CD4-positive, alpha-beta T cell (primary cell): ENCODE results near the gene SLC1A4. TPM values are rescaled to one million over a fixed set of nuclear protein-coding genes. Genes with fewer than 3 reads are reported as not detected.

Experiments
- ATAC-seq: fragments of 200-7000 bp; cut with Tn5 transposase; one replicate; pipeline ENCODE4 v1.10.0; 2022; ENCODE audit warnings: mild to moderate bottlenecking; ENCODE audit not compliant: poor library complexity
- CTCF ChIA-PET: fragments of 350-600 bp; sonication (Branson Sonifier 250); formaldehyde crosslinking; loops from one replicate; lab custom pipeline; 2021; ENCODE audit warnings: antibody characterized with exemption, inconsistent platforms; lab: Charles Lee
- POLR2A ChIA-PET: fragments of 350-600 bp; sonication (Branson Sonifier 250); formaldehyde crosslinking; loops from one replicate; lab custom pipeline; 2021; ENCODE audit warnings: antibody characterized with exemption, inconsistent platforms; lab: Charles Lee
- DNase-seq, 14 experiments: peaks; one replicate each; pipeline ENCODE4 v3.0.0-alpha.2; 2013 to 2020; ENCODE audit warnings: mixed read lengths in 2 of 14
- H3K27ac ChIP-seq, 2 donors: one replicate each; pipeline versions ENCODE4 v1.5.1 to v1.7.0; 2013; ENCODE audit warnings: low read length in 2 of 2, low read depth in 1 of 2, mild to moderate bottlenecking in 1 of 2
- H3K27me3 ChIP-seq, 2 experiments: 1 replicate in 1 of 2; 2 replicates in 1 of 2; pipeline versions ENCODE4 v1.6.1 to v1.7.0; 2013; ENCODE audit warnings: low read length in 2 of 2, control low read depth in 1 of 2, mild to moderate bottlenecking in 1 of 2, moderate library complexity in 1 of 2; ENCODE audit not compliant: insufficient read depth in 2 of 2, control insufficient read depth in 1 of 2
- H3K36me3 ChIP-seq: one replicate; pipeline ENCODE4 v1.6.1; 2013; ENCODE audit warnings: low read length, control low read depth; ENCODE audit not compliant: insufficient read depth
- H3K4me1 ChIP-seq: one replicate; pipeline ENCODE4 v1.6.1; 2013; ENCODE audit warnings: low read length, control low read depth; ENCODE audit not compliant: insufficient read depth
- H3K4me3 ChIP-seq: one replicate; pipeline ENCODE4 v1.5.1; 2013; ENCODE audit warnings: mild to moderate bottlenecking, low read length, moderate library complexity
- H3K9me3 ChIP-seq, 2 experiments: 1 replicate in 1 of 2; 2 replicates in 1 of 2; pipeline versions ENCODE4 v1.6.1 to v1.7.0; 2013; ENCODE audit warnings: low read length in 2 of 2, mild to moderate bottlenecking in 2 of 2, control low read depth in 1 of 2, moderate library complexity in 1 of 2; ENCODE audit not compliant: control insufficient read depth in 1 of 2, insufficient read depth in 1 of 2
- H3K27ac Mint-ChIP-seq: one replicate; pipeline ENCODE4 v1.8.0; 2020; ENCODE audit warnings: mixed read lengths
- H3K27me3 Mint-ChIP-seq: one replicate; pipeline ENCODE4 v1.8.0; 2021; ENCODE audit warnings: mixed read lengths
- H3K36me3 Mint-ChIP-seq: one replicate; pipeline ENCODE4 v1.8.0; 2021; ENCODE audit warnings: low read depth, mixed read lengths
- H3K4me1 Mint-ChIP-seq: one replicate; pipeline ENCODE4 v1.8.0; 2021; ENCODE audit warnings: low read depth, mixed read lengths
- H3K4me3 Mint-ChIP-seq: one replicate; pipeline ENCODE4 v1.8.0; 2020; ENCODE audit warnings: mild to moderate bottlenecking, mixed read lengths
- H3K9me3 Mint-ChIP-seq: one replicate; pipeline ENCODE4 v1.8.0; 2020; ENCODE audit warnings: mixed read lengths
- intact Hi-C, 2 experiments: fragments of 100-400 bp; cut with DNase I in 1 of 2; cut with micrococcal nuclease in 1 of 2; formaldehyde crosslinking; loops; one replicate each; pipeline versions ENCODE4 v1.15.1 to v1.9.0; 2023 to 2025; cut with DNase I, micrococcal nuclease
- total RNA-seq, 174 experiments: library from RNA in 2 of 174; stranded (reverse) in 2 of 174; gene quantifications; one replicate each; pipeline ENCODE4 v1.2.3 and lab custom pipeline; 2021 to 2026
- TF ChIP-seq, protein P1 (sequence below): fragments of 200-600 bp; IDR thresholded peaks from one replicate; pipeline ENCODE4 v1.8.0; 2022; ENCODE audit warnings: antibody characterized with exemption, mild to moderate bottlenecking

The SLC1A4 gene
- total RNA-seq, 2 experiments from 2014 or later: 2.4 to 2.8 TPM

DNA sequence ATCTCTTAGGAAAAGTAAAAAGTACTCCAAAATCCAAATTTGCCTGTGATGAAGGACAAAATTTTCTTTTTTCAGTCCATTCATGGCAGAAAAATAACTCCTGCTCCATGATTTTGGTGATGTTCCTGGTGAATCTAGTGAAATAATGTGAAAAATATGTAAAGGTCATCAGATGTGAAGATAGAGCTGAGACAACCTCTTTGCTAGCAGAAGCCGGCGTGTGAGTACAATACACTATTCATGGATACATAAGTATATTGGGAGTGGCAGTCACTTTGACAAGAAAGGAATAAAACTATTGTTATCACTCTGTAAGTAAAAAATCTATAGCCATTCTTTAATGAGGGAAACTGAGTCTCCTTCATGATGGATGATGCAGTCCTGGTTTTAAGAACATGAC is 6.3 kb upstream of the SLC1A4 start:
- H3K27me3 ChIP-seq: no peaks in the 10 kb centered on the region
- H3K9me3 Mint-ChIP-seq: no peaks in the 10 kb centered on the region
- H3K4me1 ChIP-seq: peaks cover 3% of the 10 kb centered on the region
- CTCF ChIA-PET: no interaction called here
- H3K27ac Mint-ChIP-seq: no peak overlapping the region
- DNase-seq (no peak), ATAC-seq (no peak)
- intact Hi-C loops: no loop called here
- no peak overlapping the region for H3K27ac ChIP-seq
- peaks cover 12% of the 10 kb centered on the region for H3K4me1 Mint-ChIP-seq
- POLR2A ChIA-PET: no interaction called here
- TF ChIP-seq, protein P1, sequence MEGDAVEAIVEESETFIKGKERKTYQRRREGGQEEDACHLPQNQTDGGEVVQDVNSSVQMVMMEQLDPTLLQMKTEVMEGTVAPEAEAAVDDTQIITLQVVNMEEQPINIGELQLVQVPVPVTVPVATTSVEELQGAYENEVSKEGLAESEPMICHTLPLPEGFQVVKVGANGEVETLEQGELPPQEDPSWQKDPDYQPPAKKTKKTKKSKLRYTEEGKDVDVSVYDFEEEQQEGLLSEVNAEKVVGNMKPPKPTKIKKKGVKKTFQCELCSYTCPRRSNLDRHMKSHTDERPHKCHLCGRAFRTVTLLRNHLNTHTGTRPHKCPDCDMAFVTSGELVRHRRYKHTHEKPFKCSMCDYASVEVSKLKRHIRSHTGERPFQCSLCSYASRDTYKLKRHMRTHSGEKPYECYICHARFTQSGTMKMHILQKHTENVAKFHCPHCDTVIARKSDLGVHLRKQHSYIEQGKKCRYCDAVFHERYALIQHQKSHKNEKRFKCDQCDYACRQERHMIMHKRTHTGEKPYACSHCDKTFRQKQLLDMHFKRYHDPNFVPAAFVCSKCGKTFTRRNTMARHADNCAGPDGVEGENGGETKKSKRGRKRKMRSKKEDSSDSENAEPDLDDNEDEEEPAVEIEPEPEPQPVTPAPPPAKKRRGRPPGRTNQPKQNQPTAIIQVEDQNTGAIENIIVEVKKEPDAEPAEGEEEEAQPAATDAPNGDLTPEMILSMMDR: no peak
- no peak overlapping the region for H3K4me3 ChIP-seq
- no peaks in the 10 kb centered on the region for H3K36me3 ChIP-seq
- no peaks in the 10 kb centered on the region for H3K27me3 Mint-ChIP-seq
- H3K9me3 ChIP-seq: no peaks in the 10 kb centered on the region
- H3K4me3 Mint-ChIP-seq: no peak overlapping the region
- no peaks in the 10 kb centered on the region for H3K36me3 Mint-ChIP-seq

GRCh38 chr2:64985447-64985846 is 3.8 kb upstream of the SLC1A4 start:
- POLR2A ChIA-PET: no interaction called here
- no peak overlapping the region for H3K4me3 Mint-ChIP-seq
- H3K9me3 Mint-ChIP-seq: no peaks in the 10 kb centered on the region
- no peak overlapping the region for H3K27ac Mint-ChIP-seq
- peaks cover 24% of the 10 kb centered on the region for H3K4me1 Mint-ChIP-seq
- Histone ChIP-seq H3K27me3 (no peaks in the 10 kb centered on the region), H3K36me3 (no peaks in the 10 kb centered on the region), H3K27ac (no peak overlapping the region), H3K9me3 (no peaks in the 10 kb centered on the region), H3K4me3 (no peak overlapping the region), H3K4me1 (peaks cover 21% of the 10 kb centered on the region)
- no peaks in the 10 kb centered on the region for H3K36me3 Mint-ChIP-seq
- CTCF ChIA-PET: interaction anchor here (0.7 kb wide), 1 partner anchor 11 kb away, joined by 3 read pairs; no protein-coding TSS in a partner anchor
- TF ChIP-seq, protein P1: no peak
- intact Hi-C loops: no loop called here
- H3K27me3 Mint-ChIP-seq: peaks cover 2% of the 10 kb centered on the region
- DNase-seq (no peak), ATAC-seq (no peak)

GRCh38 chr2:64987001-64987955 is 1.9 kb upstream of the SLC1A4 start:
- Mint-ChIP-seq H3K4me1 (peaks cover 26% of the 10 kb centered on the region), H3K4me3 (peak overlapping the region; percentile 80), H3K27ac (peak overlapping the region; percentile 6), H3K9me3 (no peaks in the 10 kb centered on the region), H3K27me3 (peaks cover 4% of the 10 kb centered on the region), H3K36me3 (no peaks in the 10 kb centered on the region)
- Histone ChIP-seq H3K27ac (no peak overlapping the region), H3K9me3 (no peaks in the 10 kb centered on the region), H3K27me3 (no peaks in the 10 kb centered on the region), H3K4me3 (no peak overlapping the region), H3K36me3 (no peaks in the 10 kb centered on the region), H3K4me1 (peaks cover 25% of the 10 kb centered on the region)
- intact Hi-C loops: no loop called here
- ATAC-seq: no peak
- POLR2A ChIA-PET: interaction anchor here (0.9 to 2.3 kb wide), 4 partner anchors 44 to 240 kb away, joined by 3 to 10 read pairs (median 5); partner anchors contain the start of genes ACTR2 and RAB1A
- CTCF ChIA-PET: interaction anchor here (1.0 kb wide), 1 partner anchor 70 kb away, joined by 3 read pairs; no protein-coding TSS in a partner anchor
- TF ChIP-seq, protein P1: no peak
- no peak for DNase-seq
